ENCODE results near the gene SPTLC2. TPM values are rescaled to one million over a fixed set of nuclear protein-coding genes. Genes with fewer than 3 reads are reported as not detected.
"Not testable (repeated sequence)": the region's sequence is repeated elsewhere in the genome, so short reads cannot be mapped to it uniquely, and the experiment has no call there.

SPTLC2 gene
- total RNA-seq, 1 donor from 2014 or later, result 13.5 TPM

- intact Hi-C loops (cut with DNase I), result not testable (repeated sequence)
These were observed 19.0 kb upstream of the SPTLC2 start for GRCh38 chr14:77635466-77635865.

GRCh38 chr14:77630111-77630510, 13.7 kb upstream of the SPTLC2 start:
- intact Hi-C loops (cut with DNase I), result no loop called here

More at GRCh38 chr14:77635466-77635865, 19.0 kb upstream of the SPTLC2 start:
- not testable (repeated sequence) for DNase-seq (ENCODE audit: low spot score)

GRCh38 chr14:77625360-77625759, 8.9 kb upstream of the SPTLC2 start:
- intact Hi-C loops (cut with DNase I), result no loop called here
- DNase-seq (ENCODE audit: low spot score), result no peak

More at GRCh38 chr14:77630111-77630510, 13.7 kb upstream of the SPTLC2 start:
- no peak for DNase-seq (ENCODE audit: low spot score)

GRCh38 chr14:77623201-77623600, 6.8 kb upstream of the SPTLC2 start:
- no peak for DNase-seq (ENCODE audit: low spot score)
- intact Hi-C loops (cut with DNase I), result no loop called here

- intact Hi-C loops (cut with DNase I), result no loop called here
- DNase-seq (ENCODE audit: low spot score), result no peak
These were observed 6.0 kb upstream of the SPTLC2 start for GRCh38 chr14:77622366-77622961.

- DNase-seq (ENCODE audit: low spot score), result peak; percentile 22
- intact Hi-C loops (cut with DNase I), result no loop called here
These were observed 3.9 kb upstream of the SPTLC2 start for GRCh38 chr14:77620222-77620870.

GRCh38 chr14:77618381-77618970, 2.0 kb upstream of the SPTLC2 start:
- intact Hi-C loops (cut with DNase I), result no loop called here
- peak; percentile 54 for DNase-seq (ENCODE audit: low spot score)

- no peak for DNase-seq (ENCODE audit: low spot score)
- intact Hi-C loops (cut with DNase I), result loop anchor here (1.0 kb wide), 1 partner anchor 26 kb away; no protein-coding TSS in a partner anchor
These were observed 344 bp downstream of the SPTLC2 start for GRCh38 chr14:77616133-77616453.

- intact Hi-C loops (cut with DNase I), result loop anchor here (1.0 kb wide), 1 partner anchor 27 kb away; no protein-coding TSS in a partner anchor
- DNase-seq (ENCODE audit: low spot score), result peak; percentile 61
These were observed 890 bp downstream of the SPTLC2 start for GRCh38 chr14:77615361-77616132.

GRCh38 chr14:77613201-77613600, 3.2 kb downstream of the SPTLC2 start:
- DNase-seq (ENCODE audit: low spot score), result no peak
- intact Hi-C loops (cut with DNase I), result no loop called here

- intact Hi-C loops (cut with DNase I), result no loop called here
- DNase-seq (ENCODE audit: low spot score), result no peak
These were observed 4.3 kb downstream of the SPTLC2 start for GRCh38 chr14:77612011-77612620.

GRCh38 chr14:77610553-77610952, 5.9 kb downstream of the SPTLC2 start:
- intact Hi-C loops (cut with DNase I), result no loop called here
- DNase-seq (ENCODE audit: low spot score), result no peak

- no peak for DNase-seq (ENCODE audit: low spot score)
- intact Hi-C loops (cut with DNase I), result no loop called here
These were observed 6.5 kb downstream of the SPTLC2 start for GRCh38 chr14:77609922-77610321.

GRCh38 chr14:77607741-77608302, 8.6 kb downstream of the SPTLC2 start:
- peak; percentile 75 for DNase-seq (ENCODE audit: low spot score)
- intact Hi-C loops (cut with DNase I), result no loop called here

GRCh38 chr14:77605392-77605972, 11.0 kb downstream of the SPTLC2 start:
- DNase-seq (ENCODE audit: low spot score), result no peak
- intact Hi-C loops (cut with DNase I), result no loop called here

- DNase-seq (ENCODE audit: low spot score), result no peak
- intact Hi-C loops (cut with DNase I), result no loop called here
These were observed 12.7 kb downstream of the SPTLC2 start for GRCh38 chr14:77603654-77604255.

GRCh38 chr14:77603031-77603430, 13.4 kb downstream of the SPTLC2 start:
- no peak for DNase-seq (ENCODE audit: low spot score)
- intact Hi-C loops (cut with DNase I), result no loop called here

- DNase-seq (ENCODE audit: low spot score), result no peak
- intact Hi-C loops (cut with DNase I), result no loop called here
These were observed 14.4 kb downstream of the SPTLC2 start for GRCh38 chr14:77601846-77602619.

All from cardiac septum (tissue), 1 donor.